HG02571 (cell line): ENCODE measurements around the gene INPP4B.

Experiments
- ATAC-seq: cut with Tn5 transposase; IDR thresholded peaks from one replicate; pipeline ENCODE4 v1.9.1; 2021; ENCODE audit warnings: mild to moderate bottlenecking, moderate library complexity; ENCODE audit not compliant: unreplicated experiment

The INPP4B gene

GRCh38 chr4:142383800-142384470 is 462.2 kb downstream of the INPP4B start:
- no peak for ATAC-seq

DNA sequence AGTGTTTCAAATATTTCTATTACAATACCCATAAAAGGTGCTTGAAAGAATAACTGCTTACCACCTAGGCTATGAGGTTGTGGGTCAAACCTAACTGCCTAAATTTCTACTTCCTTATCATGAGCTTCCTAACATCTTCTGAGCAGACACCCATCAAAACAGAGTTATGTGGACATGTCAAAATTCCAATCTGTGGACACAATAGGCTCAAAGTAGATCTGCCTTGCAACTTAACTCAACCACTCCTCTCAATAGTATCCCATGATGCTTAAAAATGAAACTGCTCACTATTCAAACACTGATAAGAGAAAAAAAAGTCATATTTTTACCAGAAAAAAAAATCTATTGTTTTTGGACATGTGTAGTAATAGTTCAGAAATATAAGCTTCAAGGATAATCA is 462.7 kb downstream of the INPP4B start:
- no peak for ATAC-seq

GRCh38 chr4:142380052-142380602 is 466.0 kb downstream of the INPP4B start:
- no peak for ATAC-seq

DNA sequence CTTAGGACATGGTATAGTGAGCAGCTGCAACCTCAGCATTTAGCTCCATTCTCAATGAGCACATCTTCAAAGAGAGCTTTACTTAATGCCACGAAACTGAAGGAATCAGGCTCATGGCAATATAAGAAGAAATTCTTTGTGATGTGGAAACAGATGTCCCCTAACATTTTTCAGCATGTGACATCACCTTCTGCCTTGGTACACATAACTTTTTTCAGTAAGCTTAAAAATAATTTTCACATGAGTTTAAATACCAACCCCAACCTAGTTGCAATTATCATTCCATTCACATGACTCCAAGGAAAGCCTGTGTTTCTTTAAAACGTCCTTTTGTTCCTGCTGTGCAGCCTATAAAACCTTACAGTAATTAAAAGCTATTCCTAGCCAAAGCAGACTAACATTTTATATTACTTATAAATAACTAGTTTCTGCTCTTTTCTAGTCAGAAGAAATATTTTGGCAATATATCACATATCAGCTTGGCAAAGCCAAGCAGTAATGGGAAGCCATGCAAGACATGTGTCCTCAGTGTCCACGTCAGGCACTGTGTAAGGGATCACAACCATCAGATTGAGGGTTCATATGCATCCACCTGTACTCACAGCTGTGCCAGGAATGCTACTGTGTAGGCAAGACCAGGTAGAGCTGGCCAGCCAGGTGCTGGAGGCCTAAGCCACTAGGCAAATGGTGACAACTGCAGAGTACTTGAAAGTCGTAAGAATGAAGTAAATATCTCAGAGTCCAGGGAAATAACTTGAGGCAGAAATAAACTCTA is 466.6 kb downstream of the INPP4B start:
- ATAC-seq, result no peak

DNA sequence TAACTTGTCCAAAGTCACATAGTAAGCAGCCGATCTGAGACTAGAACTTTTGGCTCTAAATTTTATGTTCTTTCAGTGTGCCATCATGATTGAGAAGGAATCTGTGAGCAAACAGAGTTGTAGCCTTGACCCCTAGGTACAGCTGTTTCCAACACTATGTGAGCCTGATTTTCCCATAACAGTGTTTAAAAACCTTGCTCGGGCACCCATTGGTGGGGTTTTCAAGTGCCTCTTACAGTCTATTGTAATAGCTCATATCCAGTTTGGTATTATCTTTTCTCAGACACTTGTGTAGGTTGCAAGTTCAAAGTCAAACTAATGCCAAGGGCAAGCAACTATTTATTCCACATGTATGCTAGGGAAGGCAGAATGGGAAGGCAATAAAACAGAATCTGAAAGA is 467.9 kb downstream of the INPP4B start:
- no peak for ATAC-seq

DNA sequence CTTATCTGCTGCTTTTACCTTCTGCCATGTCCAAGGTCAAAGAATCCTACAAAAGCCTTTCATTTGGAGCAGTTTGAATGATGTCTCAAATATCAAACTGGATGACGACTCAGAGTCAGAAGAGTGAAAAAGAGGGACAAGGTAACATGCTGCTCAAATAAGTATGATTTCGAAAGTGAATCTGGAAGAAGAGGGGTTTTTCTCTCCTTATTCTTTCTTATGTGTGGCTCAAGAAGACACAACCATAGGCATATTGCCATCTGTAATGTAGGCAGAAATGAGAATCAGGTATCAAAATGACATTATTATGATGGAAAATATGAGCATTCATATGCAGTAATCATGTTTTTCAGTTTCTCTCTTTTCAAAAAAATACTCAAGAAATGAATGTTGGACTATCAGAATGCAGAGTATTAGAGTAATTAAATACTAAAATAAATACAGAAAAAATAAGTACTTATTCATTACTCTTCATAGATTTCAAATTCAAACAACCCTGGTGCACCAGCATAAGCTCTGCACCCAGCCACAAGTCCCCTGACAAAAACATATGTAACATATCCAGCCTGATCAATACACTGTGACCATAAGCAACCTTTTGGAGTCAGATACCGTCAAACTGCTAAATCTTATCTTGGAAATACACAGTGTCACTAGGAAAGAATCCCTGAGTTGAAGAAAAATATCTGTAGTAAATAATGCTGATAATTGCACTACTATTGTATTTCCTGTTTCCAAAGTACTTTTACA is 468.6 kb downstream of the INPP4B start:
- ATAC-seq, result no peak

DNA sequence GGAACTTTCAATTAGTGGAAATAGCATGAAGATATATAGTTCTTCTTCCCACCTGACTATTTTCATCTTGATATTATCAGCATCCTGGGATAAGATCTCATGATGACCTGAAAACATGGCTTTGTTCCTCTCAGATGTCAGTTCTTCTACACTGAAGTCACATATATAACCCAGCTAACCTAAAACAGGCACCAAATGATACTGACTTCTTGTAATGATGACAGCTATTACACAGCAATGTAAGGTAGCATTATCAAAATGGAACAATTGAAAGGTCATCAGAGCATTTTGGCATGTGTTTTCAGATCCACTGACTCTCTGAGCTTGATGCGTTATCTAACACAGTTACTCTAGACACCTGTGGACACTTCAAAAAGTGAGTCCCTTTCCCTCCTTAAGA is 469.9 kb downstream of the INPP4B start:
- no peak for ATAC-seq

DNA sequence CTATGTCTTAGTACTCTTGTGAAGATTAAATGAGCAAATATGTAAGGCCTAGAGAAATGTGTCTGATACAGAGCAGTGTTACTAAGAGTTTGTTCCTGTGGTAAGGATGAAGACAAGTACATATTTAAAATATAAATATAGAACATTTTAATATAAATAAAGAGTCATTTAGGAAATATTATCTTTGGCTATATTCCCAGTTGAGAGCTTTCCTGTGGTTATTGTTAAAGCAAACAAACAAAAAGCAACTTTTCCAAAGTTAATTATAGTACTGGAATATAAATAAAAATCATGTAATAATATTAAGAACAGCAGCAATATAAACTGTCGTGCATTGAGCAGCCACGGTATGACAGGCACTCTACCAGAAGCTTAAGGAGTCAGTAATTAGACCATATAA is 472.5 kb downstream of the INPP4B start:
- ATAC-seq, result no peak

GRCh38 chr4:142372530-142373260 is 473.4 kb downstream of the INPP4B start:
- ATAC-seq, result no peak

DNA sequence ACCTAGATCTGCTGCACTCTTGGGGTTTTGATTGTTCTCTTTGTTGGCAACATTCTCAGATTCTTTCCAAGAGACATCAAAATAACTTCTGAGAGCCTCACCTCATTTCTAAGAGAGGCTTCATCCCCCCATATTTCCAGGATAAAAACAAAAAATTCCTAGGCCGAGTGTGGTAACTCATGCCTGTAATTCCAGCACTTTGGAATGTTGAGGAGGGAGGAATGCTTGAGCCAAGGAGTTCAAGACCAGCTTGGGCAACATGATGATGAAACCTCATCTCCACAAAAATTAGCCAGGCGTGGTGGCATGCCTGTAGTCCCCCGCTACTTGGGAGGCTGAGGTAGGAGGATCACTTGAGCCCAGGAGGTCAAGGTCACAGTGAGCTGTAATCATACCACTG is 477.0 kb downstream of the INPP4B start:
- ATAC-seq, result no peak

GRCh38 chr4:142367418-142368180 is 478.5 kb downstream of the INPP4B start:
- ATAC-seq, result no peak

DNA sequence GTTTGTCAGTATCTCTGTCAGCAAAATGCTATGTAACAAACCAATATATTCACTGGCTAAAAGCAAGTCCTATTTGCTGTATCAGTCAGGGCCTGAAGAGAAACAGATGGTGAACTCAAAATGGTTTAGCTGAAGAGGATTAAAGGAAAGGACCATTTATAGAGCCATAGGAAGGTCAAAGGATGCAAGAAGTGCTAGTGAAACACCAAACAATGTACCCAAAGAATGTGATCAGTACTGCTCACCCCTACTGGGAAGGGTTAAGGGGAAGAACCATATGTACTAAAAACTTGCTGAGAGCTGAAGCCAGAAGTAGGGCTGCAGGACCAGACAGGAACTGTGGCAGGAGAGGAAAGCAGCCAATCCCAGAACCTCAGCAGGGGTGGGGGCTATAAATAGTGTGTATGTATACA is 479.3 kb downstream of the INPP4B start:
- no peak for ATAC-seq

- no peak for ATAC-seq
Measured at GRCh38 chr4:142365391-142365790, 480.7 kb downstream of the INPP4B start.

DNA sequence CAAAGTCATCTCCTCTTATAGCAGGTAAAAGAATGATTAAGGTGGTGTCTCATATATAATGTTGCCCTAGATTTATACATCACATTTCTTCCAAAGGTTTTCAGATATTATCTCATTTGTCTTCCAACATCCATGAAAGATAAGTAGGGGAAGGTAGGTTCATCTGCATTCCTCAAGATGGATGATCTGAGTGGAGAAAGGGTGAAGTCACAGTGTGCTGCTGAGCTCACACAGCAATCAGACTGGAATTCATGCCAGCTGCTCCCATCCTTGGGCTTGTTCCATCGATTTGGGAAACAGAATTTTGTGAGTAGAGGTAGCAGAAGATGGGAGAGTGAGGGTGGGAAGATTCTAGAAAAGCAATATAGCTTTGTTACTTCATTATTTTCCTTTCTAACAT is 482.4 kb downstream of the INPP4B start:
- ATAC-seq, result no peak

GRCh38 chr4:142361981-142362380 is 484.1 kb downstream of the INPP4B start:
- ATAC-seq, result no peak

GRCh38 chr4:142360657-142361056 is 485.4 kb downstream of the INPP4B start:
- ATAC-seq, result no peak

DNA sequence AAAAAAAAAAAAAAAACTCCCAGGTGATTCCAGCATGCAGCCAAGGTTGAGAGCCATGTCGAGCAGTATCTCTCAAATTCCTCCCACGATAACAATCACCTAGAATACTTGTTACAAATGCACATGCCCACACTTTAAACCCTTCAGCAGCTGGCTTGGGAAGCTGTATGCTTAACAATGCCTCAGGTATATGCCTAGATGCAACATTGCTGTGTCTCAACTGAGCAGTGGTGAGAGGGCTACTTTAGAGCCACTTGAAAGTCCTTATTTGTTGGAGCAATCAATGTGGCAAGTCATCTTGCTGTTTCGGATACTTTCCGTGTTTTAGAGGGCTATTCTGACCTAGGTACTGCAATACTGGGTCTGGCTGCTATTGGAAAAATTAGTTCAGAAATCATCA is 487.4 kb downstream of the INPP4B start:
- no peak for ATAC-seq

GRCh38 chr4:142356801-142357200 is 489.3 kb downstream of the INPP4B start:
- no peak for ATAC-seq

DNA sequence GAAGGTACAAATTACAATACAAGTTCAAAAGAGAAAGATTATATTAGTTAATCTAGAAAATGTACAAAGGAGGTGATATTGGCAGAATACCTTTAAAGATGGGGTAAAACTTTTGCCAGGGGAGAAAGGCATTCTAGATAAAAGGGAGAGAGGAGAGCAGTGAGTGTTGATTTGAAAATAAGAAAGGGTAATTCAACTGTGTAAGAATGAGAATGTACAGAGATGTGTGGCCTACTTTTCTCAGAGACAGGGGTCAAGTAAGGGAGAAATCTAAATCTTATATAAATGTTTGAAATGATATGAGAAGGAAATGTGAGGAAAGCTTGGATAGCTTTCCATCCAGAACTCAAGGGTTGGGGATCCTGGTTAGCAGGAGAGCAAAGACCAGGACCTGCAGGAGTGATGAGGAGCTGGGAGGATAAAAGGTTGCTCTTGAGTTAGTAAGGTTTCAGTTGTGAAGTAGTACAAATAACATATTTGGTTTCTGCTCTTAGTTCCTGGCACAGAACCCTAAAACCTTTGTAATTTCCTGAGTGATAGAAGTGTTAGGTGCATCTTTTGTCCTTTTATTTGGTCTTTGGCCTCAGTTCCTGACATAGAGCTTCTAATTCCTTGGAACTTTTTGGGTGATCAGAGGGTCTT is 489.9 kb downstream of the INPP4B start:
- ATAC-seq, result no peak
